Tongue (tissue), 2 donors: ENCODE data around the gene DEK. TPM values are rescaled to one million over a fixed set of nuclear protein-coding genes. Genes with fewer than 3 reads are reported as not detected.
"Not testable (repeated sequence)": the region's sequence is repeated elsewhere in the genome, so short reads cannot be mapped to it uniquely, and the experiment has no call there.

Source experiments
- DNase-seq: peaks from one replicate; pipeline ENCODE4 v3.0.0-alpha.2; 2015
- total RNA-seq: library from RNA; depleted of rRNA; stranded (reverse); fragments of >200 nt; gene quantifications from one replicate; pipeline ENCODE4 v1.2.3, GENCODE V29; 2014

DEK gene
- total RNA-seq, 1 donor from 2014 or later: 145 TPM

DNA sequence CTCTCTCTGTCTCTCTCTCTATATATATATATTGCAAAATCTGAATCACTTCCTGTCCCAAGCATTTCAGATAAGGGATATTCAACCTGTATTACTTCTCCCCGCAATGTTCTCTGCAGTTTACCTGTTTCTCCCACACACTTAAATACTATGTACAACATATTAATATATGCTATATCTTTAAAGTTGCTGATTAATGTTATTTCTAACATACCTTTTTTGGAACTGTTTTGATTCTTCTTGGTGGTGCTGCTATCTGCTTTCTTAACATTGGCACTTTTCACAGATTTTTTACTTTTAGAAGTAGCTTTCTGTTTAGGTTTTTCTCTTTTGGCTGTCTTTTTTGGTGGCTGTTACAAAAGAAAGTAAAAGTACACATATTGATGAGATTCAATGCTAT, 27.2 kb downstream of the DEK start:
- DNase-seq: no peak

GRCh38 chr6:18235524-18235923, 28.8 kb downstream of the DEK start:
- DNase-seq: no peak

- DNase-seq: no peak
Measured at GRCh38 chr6:18234564-18234963, 29.8 kb downstream of the DEK start.

- DNase-seq: not testable (repeated sequence)
Measured at GRCh38 chr6:18233770-18234169, 30.6 kb downstream of the DEK start.

GRCh38 chr6:18231856-18232255, 32.5 kb downstream of the DEK start:
- DNase-seq: not testable (repeated sequence)

DNA sequence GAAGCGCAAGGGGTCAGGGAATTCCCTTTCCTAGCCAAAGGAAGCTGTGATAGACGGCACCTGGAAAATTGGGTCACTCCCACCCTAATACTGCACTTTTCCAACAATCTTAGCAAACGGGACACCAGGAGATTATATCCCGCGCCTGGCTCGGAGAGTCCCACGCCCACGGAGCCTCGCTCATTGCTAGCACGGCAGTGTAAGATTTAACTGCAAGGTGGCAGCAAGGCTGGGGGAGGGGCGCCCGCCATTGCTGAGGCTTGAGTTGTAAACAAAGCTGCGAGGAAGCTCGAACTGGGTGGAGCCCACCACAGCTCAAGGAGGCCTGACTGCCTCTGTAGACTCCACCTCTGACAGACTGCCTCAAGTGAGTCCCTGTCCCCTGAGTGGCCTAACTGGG, 35.7 kb downstream of the DEK start:
- DNase-seq: not testable (repeated sequence)

DNA sequence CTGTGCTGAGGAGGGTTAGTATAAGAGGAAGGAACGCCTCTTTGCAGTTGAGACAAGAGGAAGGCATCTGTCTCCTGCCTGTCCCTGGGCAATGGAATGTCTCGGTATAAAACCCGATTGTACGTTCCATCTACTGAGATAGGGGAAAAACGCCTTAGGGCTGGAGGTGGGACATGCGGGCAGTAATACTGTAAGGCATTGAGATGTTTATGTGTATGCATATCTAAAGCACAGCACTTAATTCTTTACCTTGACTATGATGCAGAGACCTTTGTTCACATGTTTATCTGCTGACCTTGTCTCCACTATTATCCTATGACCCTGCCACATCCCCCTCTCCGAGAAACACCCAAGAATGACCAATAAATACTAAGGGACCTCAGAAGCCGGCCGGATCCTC, 37.2 kb downstream of the DEK start:
- not testable (repeated sequence) for DNase-seq

DNA sequence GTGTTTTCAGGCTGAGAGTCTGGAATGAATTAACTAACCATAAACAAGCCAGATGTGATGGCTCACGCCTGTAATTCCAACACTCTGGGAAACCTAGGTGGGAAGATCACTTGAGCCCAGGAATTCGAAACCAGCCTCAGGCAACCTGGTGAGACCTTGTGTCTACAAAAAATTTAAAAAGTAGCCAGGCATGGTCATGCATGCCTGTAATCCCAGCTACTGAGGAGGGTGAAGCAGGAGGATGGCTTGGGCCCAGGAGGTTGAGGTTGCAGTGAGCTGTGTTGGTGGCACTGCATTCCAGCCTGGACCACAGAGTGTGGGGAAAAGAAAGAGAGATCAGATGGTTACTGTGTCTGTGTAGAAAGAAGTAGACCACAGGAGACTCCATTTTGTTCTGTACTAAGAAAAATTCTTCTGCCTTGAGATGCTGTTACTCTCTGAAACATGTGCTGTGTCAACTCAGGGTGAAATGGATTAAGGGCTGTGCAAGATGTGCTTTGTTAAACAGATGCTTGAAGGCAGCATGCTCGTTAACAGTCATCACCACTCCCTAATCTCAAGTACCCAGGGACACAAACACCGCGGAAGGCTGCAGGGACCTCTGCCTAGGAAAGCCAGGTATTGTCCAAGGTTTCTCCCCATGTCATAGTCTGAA, 37.8 kb downstream of the DEK start:
- peak; percentile 25 for DNase-seq

DNA sequence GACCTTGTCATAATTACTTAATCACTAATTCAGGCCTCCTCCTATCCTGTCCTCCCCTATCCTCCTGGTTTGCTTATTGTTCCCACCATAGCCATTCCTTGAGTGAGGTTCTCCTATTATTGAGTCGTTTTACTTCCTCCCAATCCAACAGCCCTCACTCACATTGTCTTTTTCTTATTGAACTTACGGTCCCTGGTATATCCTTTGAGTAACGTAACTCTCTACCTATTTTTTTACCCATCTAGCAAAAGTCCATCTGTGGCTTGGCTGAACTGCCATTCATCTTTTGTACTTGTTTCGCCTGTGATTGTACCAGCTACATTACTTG, 43.1 kb downstream of the DEK start:
- no peak for DNase-seq

DNA sequence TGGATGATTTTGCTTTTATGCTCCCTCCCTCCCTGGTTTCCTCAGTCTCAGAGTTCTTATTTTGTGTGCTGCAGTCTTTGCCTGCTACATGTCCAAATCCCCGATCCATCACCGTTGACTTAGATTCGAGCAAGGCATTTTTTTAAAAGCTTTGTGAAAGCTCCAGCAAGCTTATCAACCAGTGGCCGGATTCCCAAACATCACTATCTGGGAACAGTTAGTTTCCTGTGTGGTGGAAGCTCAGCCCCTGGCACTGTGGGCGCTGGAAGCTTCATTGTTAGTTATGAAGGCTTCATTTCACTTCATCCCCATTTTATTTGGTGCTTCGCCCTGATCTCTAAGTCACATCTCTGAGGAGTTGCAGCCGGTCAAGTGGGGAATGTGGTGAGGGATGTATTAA, 44.7 kb downstream of the DEK start:
- DNase-seq: no peak

DNA sequence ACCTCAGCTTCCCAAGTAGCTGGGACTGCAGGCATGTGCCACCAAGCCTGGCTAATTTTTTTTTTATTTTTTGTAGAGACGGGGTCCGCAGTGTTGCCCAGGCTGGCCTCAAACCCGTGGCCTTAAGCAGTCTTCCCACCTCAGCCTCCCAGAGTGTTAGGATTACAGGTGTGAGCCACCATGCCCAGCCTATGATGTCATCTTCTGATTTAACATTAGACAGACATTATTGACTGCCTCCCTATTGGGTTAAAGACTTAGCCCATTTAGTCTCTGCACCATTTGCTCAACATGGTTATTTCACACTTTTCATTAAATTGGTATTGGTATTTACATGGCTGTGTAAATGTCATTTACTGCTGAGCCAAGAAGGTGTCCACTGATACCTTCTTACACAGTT, 46.1 kb downstream of the DEK start:
- no peak for DNase-seq

DNA sequence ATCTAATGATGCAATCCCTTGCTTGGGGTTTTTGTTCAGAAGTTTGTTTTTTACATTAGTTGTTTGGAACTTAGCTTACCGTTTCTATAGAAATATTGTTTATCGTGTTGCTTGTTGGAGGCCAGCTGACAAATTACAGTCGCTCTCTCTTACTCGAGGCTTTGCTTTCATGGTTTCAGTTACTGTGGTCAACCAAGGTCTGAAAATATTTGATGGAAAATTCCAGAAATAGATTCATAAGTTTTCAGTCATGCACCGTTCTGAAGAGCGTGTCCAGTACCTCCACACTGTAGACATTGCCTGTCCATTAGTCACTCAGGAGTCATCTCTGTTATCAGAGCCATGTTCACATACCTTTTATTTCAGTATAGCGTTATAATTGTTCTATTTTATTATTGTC, 47.9 kb downstream of the DEK start:
- no peak for DNase-seq

DNA sequence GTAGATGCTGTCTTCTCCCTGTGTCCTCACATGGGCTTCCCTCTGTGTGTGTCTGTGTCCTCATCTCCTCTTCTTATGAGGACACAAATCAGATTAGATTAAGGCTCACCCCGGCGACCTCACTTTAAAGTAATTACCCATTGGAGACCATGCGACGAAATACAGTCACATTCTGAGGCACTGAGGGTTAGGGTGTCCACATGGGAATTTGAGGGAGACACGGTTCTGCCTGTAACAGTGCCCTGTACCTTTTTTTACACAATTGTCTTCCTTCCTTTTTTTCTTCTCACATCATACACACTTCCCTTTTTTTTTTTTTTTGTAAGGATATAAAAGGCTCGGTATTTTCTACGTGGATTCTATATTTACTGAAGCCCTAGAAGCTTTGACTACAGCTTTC, 48.9 kb downstream of the DEK start:
- DNase-seq: no peak

DNA sequence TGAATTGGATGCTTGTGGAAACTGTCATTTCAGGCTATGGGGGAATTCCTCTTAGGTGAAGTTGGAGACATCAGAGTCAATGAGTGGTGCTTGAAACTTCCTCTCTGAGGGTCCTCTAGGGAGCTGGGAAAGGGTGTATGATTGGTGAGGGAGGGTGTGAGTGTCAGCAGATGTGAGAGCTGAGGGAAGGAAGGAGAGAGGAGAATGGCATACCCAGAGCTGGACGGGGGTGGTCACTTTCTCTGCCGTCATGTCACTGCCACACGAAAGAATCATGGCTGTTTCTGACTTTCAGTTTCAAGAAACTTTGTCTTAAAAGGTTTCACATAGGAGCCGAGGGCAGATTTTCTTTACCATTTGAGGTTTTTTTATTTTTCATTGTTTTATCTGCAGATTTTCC, 50.3 kb downstream of the DEK start:
- no peak for DNase-seq

DNA sequence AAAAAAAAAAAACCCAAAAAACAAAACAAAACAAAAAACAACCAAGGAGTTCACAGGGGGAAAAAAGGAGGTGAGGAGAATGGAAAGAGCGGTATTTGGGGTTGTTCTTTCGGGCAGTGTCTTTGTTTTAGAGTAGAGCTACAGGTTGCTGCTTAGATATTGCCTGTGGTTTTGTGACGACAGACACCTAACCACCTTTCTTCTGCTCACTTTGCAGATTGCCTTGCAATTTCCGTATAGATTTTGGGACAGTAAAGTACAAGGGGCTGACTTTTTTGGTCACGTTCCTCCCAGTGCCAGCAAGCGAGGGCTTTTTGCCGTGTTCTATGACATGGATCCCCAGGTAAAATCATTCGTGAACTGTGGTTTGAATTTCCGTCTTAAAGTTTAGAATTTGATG, 50.9 kb downstream of the DEK start:
- DNase-seq: no peak

GRCh38 chr6:18212231-18212630, 52.1 kb downstream of the DEK start:
- DNase-seq: no peak

DNA sequence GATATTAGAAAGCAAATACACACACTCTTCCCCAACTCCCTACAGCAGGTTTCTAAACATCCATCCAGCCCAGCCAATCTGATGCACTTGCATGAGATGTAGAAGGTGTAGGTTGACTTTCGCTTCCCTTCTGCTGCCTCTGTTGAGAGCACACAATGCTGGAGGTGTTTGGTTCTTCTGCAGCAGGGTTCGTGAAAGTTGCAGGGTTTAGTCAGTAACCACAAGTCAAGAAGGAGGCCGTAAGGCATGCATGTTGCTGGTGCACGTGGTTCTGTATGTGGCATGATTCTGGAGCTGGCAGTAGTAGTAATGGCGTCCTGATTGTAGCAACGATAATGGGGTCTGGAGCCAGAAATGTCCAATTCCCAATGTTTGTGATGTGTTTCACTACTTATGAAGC, 53.0 kb downstream of the DEK start:
- DNase-seq: no peak

DNA sequence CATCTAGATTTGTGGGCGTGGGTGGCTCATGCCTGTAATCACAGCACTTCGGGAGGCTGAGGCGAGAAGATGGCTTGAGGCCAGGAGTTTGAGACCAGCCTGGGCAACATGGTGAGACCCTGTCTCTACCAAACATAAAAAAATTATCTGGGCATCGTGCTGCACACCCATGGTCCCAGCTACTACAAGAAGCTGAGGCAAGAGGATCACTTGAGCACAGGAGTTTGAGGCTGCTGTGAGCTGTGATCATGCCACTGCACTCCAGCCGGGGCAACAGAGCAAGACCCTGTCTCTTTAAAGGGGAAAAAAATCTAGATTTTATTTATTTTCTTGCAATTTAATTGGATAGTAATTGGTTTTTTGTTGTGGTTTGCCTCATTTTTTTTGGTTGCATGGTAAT, 53.6 kb downstream of the DEK start:
- no peak for DNase-seq

DNA sequence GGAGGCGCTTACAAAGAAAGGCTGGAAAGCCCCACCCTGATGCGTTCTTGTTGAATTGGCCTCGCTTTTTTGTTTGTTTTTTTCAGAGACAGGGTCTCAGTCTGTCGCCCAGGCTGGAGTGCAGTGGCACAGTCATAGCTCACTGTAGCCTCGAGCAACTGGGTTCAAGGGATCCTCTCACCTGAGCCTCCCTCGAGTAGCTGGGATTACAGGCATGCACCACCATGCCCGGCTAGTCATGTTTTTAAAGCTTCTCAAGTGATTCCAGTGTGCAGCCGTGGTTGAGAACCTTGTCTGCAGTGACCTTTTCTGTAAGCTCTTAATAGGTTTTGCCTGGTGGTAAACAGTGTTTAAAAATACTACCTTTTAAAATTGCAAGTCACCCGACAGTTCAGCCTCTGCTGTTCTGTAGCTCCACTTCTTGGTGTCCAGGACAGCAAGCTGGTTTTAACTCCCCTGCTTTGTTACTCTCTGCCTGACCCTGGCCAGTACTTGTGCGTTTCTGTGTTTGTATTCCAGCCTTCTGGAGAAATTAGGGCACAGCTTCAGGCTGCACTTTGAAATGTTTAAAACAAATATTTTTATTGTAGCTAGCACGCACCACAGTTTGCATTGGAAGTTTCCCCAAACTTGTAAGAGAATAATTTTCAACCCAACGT, 54.7 kb downstream of the DEK start:
- no peak for DNase-seq

DNA sequence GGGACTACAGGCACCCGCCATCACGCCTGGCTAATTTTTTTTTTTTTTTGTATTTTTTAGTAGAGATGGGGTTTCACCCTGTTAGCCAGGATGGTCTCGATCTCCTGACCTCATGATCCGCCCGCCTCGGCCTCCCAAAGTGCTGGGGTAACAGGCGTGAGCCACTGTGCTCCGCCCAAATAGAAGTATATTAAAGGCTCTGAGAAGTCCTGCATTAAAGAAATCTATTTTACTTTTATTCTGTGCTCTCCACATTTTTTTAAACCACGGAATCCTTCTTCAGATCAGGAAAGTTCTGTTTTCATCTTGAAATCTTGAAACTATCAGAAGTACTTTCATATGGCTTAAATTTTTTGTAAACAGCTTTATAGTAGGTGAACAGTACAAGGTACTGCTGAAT, 55.6 kb downstream of the DEK start:
- not testable (repeated sequence) for DNase-seq

DNA sequence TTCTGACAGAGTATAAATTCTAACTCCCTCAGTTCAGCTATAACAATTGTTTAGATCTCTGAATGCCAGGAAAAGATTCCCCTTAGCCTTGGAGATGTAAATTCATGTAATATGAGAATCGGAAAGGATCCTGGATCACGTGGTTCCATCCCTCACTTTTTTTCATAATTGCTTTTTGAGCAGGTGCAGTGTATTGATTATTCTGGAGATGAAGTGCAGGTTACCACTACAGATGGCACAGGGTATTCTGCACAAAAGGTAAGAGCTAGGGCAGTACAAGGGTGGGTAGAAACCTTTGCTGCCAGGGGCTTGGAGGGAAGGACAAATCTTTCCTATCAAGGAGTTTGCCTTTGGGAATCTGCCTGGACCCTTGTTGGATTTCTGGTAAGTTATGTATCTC, 56.4 kb downstream of the DEK start:
- no peak for DNase-seq

DNA sequence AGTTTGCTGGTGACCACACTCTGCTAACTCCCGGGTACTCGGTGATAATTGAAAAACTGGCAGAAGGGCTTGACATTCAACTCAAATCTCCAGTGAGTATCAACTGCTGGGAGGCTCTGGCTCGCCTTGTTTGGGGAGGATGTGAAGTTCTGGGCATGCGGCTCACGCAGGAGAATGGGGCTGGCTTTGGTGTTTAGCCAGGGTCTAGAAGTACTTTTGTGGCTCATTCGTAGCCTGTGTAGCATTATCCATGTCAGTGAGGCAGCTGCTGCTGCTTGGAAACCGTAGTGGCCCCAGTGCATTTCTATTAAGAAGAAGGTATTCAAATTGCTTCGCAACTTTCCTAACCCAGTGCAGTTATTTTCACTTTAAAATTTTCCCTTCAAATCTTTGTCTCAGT, 56.9 kb downstream of the DEK start:
- DNase-seq: peak; percentile 45

GRCh38 chr6:18206591-18206990, 57.7 kb downstream of the DEK start:
- DNase-seq: no peak

DNA sequence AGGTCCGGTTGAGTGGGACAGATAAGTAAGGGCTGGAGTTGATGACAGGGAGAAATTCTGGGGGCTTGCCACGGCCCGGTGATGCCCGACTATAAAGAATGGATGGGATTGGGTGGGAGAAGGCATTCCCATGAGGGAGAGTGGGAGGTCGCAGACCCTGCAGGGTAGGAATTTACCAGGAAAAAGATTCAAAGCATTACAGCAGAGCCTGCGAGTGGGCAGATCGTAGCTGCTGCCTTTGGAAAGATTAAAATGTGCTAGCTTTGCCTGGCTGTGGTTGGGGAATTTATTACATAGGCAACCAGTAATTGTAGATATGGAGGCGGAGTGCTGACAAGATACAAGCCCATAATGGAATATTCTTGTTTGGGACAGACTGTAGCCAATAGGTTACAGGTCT, 59.6 kb downstream of the DEK start:
- no peak for DNase-seq

DNA sequence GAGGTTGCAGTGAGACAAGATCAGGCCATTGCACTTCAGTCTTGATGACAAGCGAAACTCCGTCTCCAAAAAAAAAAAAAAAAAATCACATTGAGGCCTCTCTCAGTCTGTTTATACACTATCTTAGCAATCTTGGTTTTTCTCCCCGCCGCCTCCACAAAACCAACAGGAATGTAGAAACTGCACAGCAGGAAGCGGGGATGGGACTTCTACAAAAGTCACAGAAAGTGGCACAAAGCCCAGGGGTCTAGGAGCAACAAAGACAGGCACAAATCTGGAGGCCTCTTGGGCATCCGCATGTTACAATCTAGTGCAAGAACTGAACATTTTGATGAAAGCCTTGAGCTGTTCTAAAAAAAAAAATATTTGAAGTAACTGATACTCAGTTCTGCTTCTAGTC, 60.5 kb downstream of the DEK start:
- no peak for DNase-seq
